GM13976 (cell line): ENCODE measurements around the gene ANO2.

ENCODE experiments used
- DNase-seq: peaks from one replicate; pipeline ENCODE4 v3.0.0; 2012; ENCODE audit warnings: low spot score
- in situ Hi-C: fragments of 300-500 bp; cut with MboI; formaldehyde crosslinking; loops from one replicate; pipeline ENCODE4 v1.12.0; 2022; ENCODE audit warnings: low sequenced_read_pairs, mixed read lengths, inconsistent platforms; ENCODE audit not compliant: unreplicated experiment
- TF ChIP-seq, protein P1 (sequence below): IDR thresholded peaks from 2 replicates; pipeline ENCODE4 v1.5.1; 2012; ENCODE audit warnings: borderline replicate concordance, mild to moderate bottlenecking; ENCODE audit not compliant: insufficient read depth; ENCODE audit errors: extremely low read depth, missing control alignments, control extremely low read depth

ANO2 gene

DNA sequence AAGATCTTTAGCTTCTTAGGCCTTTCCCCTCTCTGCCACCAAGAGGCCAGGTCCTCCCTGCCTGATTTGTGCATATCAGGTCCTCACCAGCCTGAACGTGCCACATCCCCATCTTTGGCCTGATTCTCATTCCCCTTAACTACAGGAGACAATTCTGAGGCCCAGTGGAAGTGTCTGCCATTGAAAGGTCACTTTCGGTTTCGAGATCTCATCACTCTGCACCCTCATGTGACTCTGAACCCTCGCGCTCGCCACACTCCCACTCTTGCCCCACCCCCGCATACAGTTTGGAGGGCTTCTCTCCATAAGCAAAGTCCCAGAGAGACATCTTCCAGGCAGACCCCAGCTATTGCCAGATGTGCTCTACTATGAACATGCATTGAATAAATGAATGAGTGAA lies 324.2 kb downstream of the ANO2 start:
- no peak for DNase-seq
- TF ChIP-seq, protein P1, sequence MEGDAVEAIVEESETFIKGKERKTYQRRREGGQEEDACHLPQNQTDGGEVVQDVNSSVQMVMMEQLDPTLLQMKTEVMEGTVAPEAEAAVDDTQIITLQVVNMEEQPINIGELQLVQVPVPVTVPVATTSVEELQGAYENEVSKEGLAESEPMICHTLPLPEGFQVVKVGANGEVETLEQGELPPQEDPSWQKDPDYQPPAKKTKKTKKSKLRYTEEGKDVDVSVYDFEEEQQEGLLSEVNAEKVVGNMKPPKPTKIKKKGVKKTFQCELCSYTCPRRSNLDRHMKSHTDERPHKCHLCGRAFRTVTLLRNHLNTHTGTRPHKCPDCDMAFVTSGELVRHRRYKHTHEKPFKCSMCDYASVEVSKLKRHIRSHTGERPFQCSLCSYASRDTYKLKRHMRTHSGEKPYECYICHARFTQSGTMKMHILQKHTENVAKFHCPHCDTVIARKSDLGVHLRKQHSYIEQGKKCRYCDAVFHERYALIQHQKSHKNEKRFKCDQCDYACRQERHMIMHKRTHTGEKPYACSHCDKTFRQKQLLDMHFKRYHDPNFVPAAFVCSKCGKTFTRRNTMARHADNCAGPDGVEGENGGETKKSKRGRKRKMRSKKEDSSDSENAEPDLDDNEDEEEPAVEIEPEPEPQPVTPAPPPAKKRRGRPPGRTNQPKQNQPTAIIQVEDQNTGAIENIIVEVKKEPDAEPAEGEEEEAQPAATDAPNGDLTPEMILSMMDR: no peak
- in situ Hi-C loops: no loop called here

DNA sequence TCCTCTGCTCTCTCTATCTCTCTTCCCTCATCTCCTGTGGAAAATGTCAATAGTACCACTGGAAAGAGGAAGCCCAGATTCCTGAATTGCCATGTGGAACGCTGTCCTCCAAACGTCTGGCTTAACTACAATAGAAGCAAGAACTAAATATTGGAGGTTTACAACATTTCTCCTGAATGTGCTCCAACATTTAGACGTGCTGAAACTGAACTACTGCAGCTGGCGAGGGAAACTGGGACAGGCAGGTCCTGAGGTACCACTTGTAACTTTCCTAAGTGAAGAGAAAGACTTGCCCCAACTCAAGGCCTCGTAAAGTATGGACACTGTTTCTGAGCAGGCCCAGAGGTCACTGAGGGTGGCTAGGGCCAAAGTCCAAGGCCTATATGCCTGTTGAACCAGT lies 325.4 kb downstream of the ANO2 start:
- in situ Hi-C loops: no loop called here
- TF ChIP-seq, protein P1: no peak
- DNase-seq: no peak

DNA sequence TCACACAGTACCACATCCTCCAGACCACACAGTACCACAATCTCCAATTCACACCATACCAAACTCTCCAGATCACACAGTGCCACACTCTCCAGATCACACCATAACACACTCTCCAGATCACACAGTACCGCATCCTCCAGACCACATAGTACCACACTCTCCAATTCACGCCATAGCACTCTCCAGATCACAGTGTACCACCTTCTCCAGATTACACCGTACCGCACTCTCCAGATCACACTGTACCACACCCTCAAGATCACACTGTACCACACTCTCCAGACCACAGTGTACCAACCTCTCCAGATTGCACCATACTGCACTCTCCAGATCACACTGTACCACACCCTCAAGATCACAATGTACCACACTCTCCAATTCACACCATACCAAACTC lies 328.2 kb downstream of the ANO2 start:
- no peak for DNase-seq
- TF ChIP-seq, protein P1: no peak

DNA sequence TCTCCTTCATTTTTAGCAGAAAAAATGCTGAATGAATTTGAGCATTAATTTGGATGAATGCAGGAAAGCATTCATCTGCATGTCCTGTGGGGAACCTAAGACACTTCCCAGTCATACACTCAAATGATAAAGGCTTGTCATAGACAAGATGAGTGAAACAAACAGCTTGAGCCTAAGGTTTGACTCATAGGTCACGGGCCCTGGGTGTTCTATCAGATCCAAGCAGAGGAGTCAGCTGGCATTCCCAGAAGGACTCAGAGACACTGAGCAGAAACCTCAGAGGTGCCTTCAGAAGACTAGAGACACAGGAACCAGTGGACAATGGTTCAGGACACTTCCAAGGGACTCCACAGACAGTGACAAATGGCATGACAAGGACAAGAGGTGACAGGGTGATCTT lies 329.3 kb downstream of the ANO2 start:
- no peak for DNase-seq
- in situ Hi-C loops: no loop called here

More for the DNA sequence above, 328.2 kb downstream of the ANO2 start:
- in situ Hi-C loops: no loop called here

DNA sequence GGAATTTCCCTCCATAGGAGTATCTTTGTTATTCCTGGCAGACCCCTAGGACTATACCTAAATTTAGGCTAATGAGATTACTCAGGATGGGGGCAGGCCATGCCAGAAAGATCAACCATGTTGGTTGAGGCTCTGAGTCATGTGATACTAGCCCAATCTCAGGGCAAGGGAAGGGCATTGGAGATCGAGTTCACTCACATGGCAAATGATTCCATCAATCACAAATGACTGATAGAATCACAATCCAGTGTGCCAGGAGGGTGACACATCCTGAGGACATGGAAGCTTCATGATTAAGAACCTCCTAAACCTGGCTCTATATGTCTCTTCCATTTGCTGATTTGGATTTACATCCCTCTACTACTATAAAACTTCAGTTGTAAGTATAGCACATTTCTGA lies 330.8 kb downstream of the ANO2 start:
- no peak for DNase-seq
- TF ChIP-seq, protein P1: no peak
- in situ Hi-C loops: no loop called here

More for the DNA sequence above, 329.3 kb downstream of the ANO2 start:
- TF ChIP-seq, protein P1: no peak

DNA sequence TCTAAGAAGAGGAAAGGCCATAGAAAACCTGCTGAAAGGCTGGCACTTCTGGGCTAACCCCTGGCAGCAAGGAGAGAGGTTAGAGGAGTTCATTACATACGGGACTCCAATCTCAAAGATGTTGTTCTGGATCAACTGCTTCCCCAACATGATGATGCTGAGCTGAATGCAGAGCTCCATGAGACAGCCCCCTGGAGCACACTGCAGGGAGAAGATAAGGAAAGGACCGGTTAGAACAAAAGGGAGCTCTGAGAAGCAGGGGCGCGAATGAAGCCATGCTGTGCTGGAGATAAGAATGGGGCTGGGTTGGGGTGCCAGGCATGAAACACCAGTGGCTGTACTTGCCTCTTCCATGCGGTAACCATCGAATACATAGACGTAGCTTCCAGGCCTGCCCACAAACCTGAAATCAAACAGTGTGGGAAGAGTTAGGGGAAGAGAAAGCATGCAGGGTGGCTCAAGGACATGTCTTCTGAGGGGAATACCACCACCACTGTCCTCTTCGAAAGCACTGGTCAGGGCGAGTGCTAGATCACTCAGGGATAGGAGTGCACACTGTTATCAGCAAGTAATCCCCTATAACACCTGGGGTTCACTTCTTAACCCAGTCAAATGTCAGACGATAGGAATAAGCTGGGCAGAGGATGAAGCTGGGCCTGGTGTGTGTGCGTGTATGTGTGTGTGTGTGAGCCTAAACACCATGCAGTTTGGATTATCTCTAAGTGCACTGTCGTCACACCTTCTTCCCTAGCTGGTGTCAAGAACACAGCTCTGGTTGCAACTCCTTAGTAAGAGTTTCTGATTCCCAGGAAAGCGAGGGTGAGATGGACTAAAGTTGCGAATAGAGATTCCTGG lies 332.3 kb downstream of the ANO2 start:
- TF ChIP-seq, protein P1: no peak
- in situ Hi-C loops: no loop called here
- DNase-seq: no peak

DNA sequence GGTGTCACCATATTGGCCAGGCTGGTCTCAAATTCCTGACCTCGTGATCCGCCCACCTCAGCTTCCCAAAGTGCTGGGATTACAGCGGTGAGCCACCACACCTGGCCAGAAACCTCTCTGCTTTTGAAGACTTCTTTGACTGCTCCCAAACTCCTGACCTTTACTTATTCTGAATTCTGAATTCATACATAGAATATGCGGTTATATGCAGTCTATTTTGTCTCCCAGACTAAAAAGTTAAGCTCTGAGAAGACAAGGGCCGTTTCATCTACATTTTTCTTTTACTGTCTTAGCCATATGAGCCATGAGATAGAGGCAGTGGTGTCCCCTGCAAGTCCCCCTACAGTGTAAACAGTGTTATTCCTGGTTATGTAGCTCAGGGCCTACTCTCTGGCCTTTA lies 333.9 kb downstream of the ANO2 start:
- no peak for DNase-seq
- in situ Hi-C loops: no loop called here
- TF ChIP-seq, protein P1: no peak
